GM18868 (cell line): ENCODE data around the gene CALML6.
"Not testable (repeated sequence)": the region's sequence is repeated elsewhere in the genome, so short reads cannot be mapped to it uniquely, and the experiment has no call there.

Experiments
- ATAC-seq: cut with Tn5 transposase; IDR thresholded peaks from one replicate; pipeline ENCODE4 v1.9.1; 2021; ENCODE audit warnings: mild to moderate bottlenecking, moderate library complexity; ENCODE audit not compliant: unreplicated experiment

Gene CALML6

DNA sequence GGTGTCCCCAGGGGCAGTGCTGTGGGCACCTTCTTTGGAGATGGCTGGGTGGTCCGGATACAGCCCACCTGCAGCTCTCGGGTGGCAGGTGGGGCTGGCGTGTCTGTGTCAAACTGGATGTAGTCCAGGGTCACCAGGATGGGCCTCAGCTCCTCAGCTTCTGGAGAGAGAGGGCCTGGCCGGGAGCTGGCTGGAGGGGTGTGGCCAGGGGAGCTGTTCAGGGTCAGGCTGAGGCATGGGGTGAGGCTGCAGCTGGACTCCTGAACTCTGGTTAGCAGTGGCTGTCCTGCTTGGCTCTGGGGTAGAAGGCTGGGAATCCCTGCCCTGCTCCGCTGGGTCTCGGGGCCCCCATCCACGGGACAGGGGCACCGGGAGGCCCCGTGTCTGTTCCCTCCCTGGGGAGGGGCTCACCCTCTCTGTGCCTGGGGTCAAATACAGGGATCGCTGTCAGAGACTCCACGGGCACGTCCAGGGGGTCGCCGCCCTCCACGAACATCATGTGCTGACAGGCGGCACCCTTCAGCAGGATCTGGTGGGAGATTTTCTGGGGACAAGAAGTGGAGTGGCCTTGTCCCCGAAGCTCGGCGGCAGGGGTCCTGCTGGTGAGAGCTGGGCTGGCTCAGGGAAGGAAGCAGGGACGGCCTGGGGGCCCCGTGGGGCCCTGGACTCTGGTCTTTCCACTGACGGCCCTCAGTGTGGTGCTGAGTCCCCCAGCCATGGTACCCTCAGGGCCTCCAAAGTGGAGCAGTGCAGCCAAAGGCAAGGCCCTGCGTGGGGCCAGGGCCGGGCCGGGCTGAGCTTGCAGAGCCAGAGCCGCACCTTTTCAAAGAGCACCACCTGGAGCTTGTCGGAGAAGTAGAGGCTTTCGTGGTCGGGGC, 8.1 kb downstream of the CALML6 start:
- ATAC-seq, result no peak

DNA sequence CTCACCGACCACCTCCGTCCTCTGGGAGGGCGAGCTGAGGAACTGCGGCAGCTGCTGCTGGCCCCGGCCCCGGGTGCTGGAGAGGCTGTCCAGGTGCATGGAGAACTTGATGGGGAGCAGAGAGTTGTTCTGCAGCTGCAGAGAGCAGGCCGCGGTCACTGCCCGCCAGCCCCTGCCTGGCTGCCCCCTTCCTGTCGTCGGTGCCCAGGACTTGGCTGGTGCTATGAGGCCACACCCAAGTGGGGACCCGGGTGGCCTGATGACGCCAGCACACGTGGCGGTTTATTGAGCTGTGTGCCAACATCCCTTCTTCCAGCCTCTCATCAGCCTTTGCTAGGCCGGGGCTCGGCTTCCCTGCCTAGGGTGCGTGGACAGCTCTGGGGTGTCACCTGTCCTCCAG, 9.3 kb downstream of the CALML6 start:
- no peak for ATAC-seq

DNA sequence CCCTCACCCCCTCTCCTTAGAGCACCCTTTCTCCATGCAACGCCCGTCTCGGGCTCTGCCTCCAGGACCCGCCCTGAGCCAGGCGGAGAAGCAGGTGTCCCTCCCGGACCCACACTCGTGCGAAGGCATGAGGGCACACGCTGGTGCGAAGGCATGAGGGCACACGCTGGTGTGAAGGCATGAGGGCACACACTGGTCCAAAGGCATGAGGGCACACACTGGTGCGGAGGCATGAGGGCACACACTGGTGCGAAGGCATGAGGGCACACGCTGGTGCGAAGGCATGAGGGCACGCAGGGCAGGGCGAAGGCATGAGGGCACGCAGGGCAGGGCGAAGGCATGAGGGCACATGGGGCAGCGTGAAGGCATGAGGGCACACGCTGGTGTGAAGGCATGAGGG, 9.8 kb downstream of the CALML6 start:
- no peak for ATAC-seq

DNA sequence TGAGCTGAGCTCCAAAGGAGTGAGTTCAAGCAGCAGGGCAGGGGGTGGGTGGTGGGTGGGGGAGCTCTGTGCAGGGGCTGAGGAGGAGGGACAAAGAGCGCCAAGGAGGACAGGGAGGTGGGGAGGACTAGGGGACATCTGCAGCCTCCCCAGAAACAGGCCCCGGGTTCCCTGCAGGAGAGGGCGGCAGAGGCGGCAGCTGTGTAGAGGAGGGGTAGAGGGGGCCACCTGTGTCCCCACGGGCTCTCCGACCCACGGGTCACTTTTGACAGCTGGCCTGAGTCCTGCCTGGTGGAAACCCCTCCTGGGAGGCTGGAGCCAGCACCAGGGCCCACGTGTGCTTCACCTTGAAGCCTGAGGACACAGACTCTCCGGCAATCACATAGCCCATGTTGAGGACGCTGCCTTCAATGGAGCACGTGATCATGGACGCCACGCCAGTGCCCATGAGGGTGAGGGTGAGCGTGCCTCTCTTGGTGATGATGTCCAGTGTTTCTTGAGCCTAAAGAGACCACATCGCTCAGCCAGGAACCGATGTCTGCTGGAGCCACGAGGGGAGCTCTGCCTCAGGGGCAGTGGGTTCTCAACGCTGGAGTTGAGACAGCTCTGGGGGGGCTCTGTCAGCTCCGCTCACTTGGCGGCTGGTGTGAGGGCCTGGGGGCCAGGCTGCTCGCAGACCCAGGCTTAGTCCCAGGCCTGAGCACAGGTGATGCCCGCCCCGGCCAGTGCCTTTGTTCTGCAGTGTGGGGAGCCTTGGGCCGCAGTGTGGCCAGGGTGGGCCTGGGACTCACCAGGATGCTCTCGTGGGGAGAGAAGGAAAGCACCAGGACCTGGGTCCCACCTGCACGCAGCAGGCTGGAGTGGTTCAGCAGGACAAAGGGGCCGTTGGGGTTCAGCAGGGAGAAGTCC, 10.6 kb downstream of the CALML6 start:
- ATAC-seq, result no peak

DNA sequence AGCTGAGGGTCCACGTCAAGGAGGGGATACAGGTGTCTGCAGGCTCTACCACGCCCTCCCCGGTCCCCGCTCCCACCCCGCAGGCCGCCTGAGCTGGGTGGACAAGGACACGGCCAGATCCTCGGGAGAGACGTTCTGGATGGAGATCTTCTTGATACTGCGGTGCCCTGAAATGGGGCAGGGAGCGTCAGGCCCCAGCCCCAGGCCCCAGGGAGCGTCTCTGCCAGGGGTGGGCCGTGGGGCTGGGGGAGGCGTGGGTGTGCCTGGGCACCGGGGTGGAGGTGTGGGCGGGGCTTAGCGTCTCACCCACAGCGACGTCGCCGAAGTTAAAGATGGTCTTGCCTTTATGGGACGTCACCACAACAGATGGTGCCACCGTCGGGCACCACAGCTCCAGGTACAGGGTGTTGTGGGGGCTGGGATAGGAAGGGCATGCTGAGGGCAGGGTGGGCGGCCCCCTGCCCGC, 11.3 kb downstream of the CALML6 start:
- no peak for ATAC-seq

DNA sequence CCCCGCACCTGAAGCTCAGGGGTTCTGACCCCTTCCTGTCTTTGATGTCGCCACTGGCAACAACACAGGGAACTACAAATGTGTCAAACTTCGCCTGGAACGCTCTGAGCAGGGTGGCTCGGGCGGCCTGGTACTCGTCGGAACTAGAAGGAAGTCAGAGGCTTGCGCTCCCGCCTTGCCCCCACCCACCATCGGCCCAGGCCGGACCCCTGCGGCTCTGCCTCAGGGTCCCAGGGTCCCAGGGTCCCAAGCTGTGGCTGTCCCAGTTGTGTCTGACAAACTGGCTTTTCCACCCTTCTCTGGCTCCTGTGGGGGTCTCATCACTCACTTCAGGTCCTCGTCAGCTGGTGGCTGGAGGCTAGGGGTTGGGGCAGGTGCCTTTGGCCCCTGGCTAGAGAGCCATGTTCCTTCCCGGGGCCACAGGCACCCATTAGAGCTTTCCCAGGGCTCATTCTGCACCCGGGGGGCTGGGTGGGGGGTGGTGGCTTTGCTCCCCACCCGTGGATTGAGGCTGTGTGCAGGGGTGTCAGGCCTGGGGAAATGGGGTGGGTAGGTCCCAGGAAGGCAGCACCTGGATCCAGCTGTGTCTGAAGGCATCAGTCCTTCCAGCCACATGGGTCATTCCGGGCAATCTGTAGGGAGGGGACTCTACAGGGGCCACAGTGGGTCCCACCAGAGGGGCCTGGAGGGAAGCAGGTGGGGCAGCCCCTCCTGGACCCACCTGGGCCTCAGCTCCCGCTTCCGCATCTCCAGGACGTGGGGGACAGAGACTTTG, 12.0 kb downstream of the CALML6 start:
- no peak for ATAC-seq

DNA sequence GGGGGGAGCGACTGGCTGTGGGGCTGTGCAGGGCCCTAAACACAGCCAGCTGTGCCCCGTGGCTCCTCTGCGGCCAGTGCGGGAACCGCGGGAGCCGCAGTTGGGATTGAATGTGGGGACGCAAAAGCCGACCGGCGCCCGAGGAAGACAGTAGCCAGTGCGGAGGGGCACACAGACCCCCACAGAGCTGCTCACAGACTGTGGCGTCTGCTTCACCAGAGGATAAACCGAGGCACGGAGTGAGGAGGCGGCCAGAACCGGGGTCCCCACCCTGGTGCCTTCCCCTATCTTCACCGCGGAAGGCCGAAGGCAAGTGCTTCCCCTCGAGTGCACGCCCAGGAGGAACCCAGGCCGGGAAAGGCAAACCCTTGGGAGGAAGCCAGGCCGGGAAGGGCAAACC, 12.7 kb downstream of the CALML6 start:
- ATAC-seq, result no peak

DNA sequence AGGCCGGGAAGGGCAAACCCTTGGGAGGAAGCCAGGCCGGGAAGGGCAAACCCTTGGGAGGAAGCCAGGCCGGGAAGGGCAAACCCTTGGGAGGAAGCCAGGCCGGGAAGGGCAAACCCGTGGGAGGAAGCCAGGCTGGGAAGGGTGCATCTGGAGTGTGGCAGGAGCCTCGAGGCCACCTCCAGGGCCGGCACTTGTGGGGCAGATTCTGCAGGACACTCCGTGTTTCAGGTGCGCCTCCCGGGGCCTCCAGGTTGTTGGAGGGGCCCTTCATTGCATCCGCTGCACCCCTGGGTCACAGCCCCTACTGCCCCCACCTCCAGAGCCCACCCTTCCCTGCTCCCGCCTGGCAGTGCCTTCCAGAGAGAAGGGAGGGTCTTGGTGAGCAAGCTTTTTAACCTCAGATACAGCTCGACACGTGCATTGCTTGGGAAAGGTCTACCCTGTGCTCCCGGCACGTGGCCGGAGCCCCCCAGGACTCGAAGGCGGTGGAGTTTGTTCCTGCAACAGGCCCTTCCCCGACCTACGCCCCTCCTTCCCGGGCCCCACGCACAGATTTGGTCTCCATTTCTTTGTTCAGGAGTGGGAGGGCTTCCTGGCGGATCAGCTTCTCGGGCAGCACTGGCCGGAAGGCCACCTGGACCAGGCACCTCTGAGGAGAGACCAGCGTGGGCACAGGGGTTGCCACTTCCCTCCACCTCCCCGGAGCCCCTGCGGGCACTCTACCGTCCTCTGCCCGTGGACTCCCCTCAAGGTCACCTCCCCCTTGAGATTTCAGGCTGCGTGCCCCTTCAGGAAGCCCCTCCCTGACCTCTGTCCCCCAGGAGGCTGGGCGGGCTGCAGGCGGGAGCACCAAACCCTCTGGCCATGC, 13.4 kb downstream of the CALML6 start:
- ATAC-seq, result no peak

DNA sequence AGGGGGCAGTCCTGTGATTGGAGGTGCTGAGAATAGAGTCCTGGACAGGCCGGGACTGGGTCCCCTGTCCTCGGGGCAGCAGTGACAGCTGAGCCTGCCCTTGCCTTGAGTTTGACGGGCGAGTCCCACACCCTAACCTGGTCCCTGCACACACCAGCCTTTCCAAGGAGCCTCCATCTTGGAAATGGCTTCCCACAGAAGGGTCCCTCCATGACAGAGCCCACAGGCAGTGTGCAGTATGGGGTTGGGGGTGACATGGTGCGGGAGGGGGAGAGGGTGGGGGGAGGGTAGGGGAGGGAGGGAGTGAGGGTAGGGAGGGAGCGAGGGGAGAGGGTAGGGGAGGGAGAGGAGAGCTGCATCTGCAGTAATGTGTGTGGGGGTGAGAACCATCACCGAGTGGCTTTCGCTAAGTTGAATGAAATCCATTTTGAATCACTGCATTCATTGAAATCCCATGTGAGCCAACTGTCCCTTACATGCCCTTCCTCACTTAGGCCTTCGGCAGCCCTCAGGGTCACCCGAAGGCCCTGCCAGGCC, 14.1 kb downstream of the CALML6 start:
- no peak for ATAC-seq

DNA sequence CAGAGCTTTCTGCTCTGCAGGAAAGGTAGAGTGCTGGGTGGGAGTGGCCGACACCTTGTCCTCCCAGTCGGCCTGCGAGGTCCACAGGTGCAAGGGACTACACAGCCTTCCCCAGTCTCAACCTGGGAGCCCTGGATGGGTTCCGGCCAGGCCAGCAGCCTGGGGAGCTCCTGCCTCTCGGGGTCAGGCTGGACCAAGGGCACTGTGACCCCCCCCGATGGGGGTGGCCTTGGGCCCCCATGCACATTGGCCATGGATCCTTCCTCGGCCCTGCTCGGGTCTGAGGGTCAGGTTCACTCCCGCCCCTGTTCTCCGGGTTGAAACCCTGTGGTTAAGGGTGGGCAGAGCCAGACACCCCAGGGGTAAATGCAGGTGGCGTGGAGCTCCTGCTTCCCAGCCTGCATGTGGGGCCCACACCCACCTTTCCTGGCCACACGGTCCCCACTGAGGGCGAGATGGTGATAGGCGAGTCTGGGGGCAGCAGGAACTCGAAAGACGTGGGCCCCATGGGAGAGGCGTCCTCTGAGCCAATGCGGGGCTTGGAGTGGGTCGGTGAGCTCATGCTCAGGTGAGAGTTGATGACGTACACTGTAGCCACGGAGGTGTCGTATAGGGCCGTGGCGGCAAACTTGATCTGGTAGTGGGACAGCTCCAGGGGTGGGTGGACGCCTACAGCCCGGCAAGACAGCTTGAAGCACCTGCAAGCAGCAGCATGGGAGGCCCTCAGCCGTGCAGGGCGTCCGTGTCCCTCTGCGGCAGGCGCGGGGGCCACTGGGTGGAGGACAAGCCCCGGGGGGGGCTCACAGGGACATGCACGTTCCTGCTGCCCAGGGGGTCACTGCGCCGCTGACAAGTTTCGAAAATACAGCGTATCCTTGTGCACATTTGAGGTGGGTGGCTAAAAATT, 14.8 kb downstream of the CALML6 start:
- ATAC-seq, result no peak

DNA sequence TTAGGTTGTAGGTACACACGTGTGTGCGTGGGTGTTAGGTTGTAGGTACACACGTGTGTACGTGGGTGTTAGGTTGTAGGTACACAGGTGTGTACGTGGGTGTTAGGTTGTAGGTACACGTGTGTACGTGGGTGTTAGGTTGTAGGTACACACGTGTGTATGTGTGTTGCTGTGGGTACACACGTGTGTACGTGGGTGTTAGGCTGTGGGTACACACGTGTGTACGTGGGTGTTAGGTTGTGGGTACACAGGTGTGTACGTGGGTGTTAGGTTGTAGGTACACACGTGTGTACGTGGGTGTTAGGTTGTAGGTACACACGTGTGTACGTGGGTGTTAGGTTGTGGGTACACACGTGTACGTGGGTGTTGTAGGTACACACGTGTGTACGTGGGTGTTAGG, 19.8 kb downstream of the CALML6 start:
- not testable (repeated sequence) for ATAC-seq

DNA sequence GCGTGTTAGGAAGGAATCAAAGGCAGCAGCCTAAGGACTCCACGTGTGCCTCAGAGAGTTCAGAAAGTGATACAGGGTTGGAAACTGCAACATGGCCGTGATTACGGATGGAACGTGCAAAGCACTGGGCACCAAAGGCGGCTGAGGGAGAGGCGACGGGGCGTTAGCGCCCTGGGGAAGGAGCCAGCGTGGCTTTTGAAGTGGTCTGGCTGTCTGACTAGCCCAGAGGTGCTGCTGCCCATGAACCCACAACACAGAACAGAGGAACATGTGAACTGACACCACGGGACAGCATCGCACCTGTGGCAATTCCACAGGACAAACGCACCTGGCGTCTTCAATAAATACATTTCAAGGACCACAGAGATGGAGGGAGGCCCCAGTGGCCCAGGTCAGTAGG, 22.0 kb downstream of the CALML6 start:
- no peak for ATAC-seq

DNA sequence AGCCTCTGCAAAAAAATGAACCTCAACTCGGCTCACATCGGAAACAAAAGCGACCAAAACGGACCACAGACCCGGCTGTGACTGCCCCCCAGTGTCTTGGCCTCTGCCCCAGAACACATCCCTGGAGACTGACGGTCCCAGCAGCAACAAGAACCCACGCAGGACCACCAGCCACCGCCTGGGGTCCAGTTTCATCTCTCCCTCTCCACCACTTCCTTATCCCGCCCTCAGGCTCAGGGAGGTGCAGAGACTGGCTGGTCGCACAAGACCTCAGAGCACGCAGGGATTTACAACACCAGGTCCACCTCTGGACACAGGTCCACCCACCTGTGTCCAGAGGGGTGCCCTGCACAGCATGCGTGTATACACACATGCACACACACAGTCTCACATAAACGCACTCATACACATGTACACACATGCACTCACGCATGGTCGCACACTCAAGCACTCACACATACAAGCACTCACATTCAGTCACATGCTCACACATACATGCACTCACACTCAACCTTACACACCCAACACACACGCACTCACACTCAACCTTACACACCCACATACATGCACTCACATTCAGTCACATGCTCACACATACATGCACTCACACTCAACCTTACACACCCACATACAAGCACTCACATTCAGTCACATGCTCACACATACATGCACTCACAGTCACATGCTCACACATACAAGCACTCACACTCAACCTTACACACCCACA, 22.7 kb downstream of the CALML6 start:
- ATAC-seq, result no peak

DNA sequence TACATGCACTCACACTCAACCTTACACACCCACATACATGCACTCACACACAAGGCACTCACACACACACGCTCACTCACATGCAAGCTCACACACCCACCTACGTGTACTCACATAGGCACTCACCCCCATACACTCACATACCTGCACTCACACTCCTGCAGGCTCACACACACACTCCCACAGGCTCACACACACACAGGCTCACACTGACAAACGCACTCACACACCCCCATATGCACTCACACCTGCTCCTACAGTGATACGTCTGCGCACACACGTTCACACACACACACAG, 23.2 kb downstream of the CALML6 start:
- ATAC-seq, result no peak

DNA sequence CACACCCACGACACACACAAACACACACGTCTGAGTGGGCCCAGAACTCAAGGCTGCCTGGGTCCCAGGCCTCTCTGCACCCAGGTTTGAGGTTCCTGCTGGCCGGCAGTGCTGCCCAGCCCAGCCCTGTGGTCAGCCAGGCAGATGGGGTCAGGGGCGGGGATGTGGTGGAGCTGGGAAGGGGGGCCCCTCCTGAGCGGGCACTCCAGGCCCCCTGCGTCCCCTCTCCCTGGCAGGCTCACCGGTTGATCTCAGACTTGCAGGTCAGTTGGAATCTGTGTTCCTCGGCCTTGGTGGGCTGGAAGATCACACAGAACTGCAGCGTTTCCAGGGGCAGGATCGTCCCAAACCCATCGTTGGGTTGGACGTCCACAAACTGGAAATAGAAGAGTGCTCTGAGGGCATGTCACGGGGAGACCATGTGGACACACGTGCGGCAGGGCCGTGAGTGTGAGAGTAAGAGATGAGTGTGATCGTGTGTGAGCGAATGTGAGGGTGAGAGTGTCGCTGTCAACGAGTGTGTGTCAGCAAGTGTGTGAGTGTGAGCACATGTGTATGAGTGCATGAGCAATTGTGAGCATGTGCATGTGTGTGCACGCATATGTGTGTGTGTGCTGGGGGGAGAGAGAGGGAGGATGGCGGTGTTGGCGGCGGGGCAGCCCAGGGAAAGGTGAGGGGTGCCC, 23.7 kb downstream of the CALML6 start:
- no peak for ATAC-seq

DNA sequence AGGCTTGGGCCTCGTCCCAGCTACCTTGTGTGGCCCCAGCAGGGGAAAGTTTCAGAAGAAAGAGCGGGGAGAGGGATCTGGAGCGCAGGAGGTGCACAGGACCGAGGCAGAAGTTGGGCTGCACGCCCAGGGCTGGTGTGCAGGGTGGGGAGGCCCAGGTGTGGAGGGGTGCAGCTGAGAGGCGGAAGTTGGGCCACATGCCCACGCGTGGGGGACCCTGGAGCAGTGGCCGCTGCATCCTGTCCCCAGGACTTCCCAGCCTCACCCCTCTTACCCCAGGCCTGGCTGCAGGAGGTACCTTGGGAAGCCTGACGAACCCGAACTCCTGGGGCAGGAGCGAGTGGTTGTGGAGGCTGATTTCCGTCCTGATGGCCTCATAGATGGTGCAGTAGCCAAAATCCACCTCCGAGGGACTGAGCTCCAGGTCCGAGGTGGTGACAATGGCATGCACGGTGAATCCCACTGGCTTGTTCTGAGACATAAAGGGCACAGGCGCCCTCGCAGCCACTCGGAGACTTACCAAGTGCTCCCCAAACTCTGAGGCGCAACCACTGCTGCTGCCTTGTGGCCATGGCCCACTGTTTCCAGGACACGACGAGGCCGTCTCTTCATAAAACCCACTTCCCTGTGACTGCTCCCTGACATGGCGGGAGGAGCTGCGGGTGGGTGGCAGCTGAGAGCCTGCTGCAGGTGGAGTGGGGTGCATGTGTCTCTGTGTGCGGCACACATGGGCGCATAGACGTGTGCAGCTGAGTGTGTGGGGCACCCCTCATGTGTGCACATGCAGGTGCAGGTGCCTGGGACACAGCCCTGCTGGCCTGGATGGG, 24.4 kb downstream of the CALML6 start:
- no peak for ATAC-seq

DNA sequence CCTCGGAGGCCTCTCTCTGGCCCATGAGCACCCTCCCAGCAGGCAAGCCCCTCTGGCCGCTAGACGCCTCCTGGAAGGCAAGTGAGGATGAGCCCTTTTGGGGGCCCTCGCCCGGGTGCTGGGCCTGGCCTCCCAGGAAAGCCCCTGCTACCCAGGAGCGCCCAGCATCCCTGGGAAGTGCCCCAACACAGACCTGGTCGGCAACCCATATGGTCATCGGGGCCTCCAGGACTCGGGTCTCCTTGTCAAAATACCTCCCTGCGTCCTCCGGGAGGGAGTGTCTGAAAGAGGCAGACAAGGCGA, 25.0 kb downstream of the CALML6 start:
- ATAC-seq, result no peak
